Bronchial epithelial cell (primary cell): ENCODE results near the gene HIVEP3. TPM values are rescaled to one million over a fixed set of nuclear protein-coding genes. Genes with fewer than 3 reads are reported as not detected.
A peak's percentile ranks its signal among the peaks of the same experiment; 100 is the strongest.

Source experiments
- DNase-seq: peaks from one replicate; pipeline ENCODE4 v3.0.0-alpha.2; 2010; ENCODE audit warnings: low read depth
- FAIRE-seq: peaks from 2 replicates; lab custom pipeline; 2011; peaks lifted over from hg19 to GRCh38; lab: Jason Lieb, UNC
- H3K27me3 ChIP-seq: 2 replicates; pipeline ENCODE4 v1.5.1; 2011; ENCODE audit warnings: low read length; ENCODE audit not compliant: control insufficient read depth, insufficient read depth
- H3K36me3 ChIP-seq: 2 replicates; pipeline ENCODE4 v1.5.1; 2011; ENCODE audit warnings: low read length; ENCODE audit not compliant: control insufficient read depth, insufficient read depth
- H3K4me3 ChIP-seq: 2 replicates; pipeline ENCODE4 v1.5.1; 2011; ENCODE audit warnings: mild to moderate bottlenecking, low read depth, low read length, control low read depth
- total RNA-seq: library from RNA; depleted of rRNA; stranded (reverse); fragments of >200 nt; gene quantifications from 2 replicates; pipeline ENCODE4 v1.2.1, GENCODE V29; 2014
- TF ChIP-seq, protein P1 (sequence below): IDR thresholded peaks from 2 replicates; pipeline ENCODE4 v1.5.1; 2011; ENCODE audit warnings: mild to moderate bottlenecking, moderate library complexity, low read length, control low read depth, inconsistent platforms; ENCODE audit not compliant: insufficient read depth, severe bottlenecking

The HIVEP3 gene
- total RNA-seq, 1 donor from 2014 or later, result under 0.01 TPM

DNA sequence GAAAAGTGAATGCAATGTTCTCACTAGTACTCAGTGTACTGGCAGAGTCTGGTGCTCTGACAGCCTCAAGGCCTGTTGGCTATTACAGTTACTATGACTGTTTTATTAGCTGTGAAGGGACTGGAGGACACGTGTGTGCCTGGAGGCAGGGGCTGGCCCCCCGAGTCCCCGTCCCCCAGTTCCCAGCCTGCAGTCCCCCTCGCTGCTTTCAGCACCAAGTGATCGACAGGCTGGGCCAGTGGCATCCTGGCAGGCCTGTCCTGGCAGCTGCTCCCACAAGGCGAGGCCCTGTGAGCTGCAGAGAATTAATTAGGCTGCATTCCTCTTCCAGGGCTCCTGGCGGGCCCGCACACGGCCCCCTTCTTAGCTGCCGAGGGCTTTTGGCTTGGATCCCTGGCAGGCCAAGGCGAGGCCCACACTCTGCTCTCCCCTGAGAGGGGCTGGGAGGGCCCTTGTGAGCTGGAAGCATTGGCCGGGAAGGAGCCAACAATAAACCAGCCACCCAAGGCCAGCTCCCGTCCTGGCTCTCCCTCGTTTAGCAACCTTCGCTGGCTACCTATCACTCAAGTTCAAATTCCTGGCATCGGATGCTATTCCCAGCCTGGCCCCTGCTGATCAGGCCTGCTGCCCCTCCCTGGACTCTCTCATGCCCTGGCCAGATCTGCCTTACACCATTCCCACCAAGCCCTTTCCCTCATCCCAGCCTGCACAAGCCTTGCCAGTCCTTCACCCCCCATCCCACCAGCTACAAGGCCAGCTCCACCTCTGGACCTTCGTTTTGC lies 444.0 kb downstream of the HIVEP3 start:
- TF ChIP-seq, protein P1, sequence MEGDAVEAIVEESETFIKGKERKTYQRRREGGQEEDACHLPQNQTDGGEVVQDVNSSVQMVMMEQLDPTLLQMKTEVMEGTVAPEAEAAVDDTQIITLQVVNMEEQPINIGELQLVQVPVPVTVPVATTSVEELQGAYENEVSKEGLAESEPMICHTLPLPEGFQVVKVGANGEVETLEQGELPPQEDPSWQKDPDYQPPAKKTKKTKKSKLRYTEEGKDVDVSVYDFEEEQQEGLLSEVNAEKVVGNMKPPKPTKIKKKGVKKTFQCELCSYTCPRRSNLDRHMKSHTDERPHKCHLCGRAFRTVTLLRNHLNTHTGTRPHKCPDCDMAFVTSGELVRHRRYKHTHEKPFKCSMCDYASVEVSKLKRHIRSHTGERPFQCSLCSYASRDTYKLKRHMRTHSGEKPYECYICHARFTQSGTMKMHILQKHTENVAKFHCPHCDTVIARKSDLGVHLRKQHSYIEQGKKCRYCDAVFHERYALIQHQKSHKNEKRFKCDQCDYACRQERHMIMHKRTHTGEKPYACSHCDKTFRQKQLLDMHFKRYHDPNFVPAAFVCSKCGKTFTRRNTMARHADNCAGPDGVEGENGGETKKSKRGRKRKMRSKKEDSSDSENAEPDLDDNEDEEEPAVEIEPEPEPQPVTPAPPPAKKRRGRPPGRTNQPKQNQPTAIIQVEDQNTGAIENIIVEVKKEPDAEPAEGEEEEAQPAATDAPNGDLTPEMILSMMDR, result no peak
- DNase-seq (no peak), FAIRE-seq (no peak)
- Histone ChIP-seq H3K36me3 (no peaks in the 10 kb centered on the region), H3K27me3 (no peaks in the 10 kb centered on the region), H3K4me3 (no peak overlapping the region)

DNA sequence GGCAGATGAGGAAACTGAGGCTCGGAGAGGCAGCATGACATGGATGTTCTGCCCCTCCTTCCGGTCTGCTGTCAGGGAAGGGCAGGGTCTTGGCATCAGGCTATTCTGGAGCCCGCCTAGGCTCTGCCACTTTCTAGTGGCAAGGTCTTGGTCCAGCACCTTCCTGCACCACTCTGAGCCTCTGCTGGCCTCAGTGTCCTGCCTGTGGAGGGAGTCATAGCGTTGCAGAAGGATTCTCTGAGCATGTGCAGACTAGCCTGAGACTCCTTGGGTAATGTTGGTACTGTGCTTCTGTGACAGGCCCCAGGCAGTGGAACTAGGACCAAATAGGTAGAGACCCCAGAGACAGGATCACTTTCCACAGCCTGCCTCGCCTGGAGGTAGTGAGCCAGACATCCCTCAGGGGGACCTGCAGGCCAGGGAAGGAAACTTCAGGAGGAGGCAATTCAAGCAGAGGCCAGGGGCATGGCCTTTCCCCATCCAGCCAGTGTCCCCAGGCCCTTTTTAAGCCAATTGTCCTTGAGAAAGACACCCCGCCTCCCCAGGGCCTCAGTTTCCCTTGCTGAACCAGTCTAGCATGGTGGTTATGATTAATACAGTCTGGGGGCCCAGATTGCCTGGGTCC lies 444.9 kb downstream of the HIVEP3 start:
- H3K36me3 ChIP-seq, result no peaks in the 10 kb centered on the region
- FAIRE-seq (peak; percentile 79), DNase-seq (peak; percentile 67)
- H3K27me3 ChIP-seq, result no peaks in the 10 kb centered on the region
- H3K4me3 ChIP-seq, result no peak overlapping the region
- TF ChIP-seq, protein P1, result peak; percentile 45

GRCh38 chr1:41471658-41472057 lies 447.1 kb downstream of the HIVEP3 start:
- DNase-seq (no peak), FAIRE-seq (no peak)
- Histone ChIP-seq H3K27me3 (no peaks in the 10 kb centered on the region), H3K4me3 (no peak overlapping the region), H3K36me3 (no peaks in the 10 kb centered on the region)
- TF ChIP-seq, protein P1, result no peak

DNA sequence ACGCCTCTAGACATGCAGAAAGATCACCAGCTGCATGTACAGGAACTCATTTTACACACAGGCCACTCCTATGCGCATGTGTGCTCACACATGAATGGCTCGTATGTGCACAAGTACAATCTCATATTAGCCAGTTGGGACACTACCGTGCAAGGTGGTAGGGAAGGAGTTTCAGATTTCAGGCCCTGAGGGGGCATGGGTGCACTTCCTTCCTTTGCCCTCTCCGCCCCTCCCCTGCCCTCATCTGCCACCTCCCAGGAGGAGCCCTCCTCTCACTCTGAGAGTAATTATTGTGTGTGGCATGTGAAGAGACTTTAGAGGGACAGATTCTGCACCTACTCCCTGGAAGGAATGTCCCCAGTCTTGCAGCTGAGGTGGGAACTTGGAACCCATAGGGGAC lies 449.0 kb downstream of the HIVEP3 start:
- TF ChIP-seq, protein P1, result no peak
- Histone ChIP-seq H3K36me3 (no peaks in the 10 kb centered on the region), H3K27me3 (no peaks in the 10 kb centered on the region), H3K4me3 (no peak overlapping the region)
- DNase-seq, result no peak
- FAIRE-seq, result peak; percentile 62

- TF ChIP-seq, protein P1, result no peak
- no peak overlapping the region for H3K4me3 ChIP-seq
- H3K27me3 ChIP-seq, result no peaks in the 10 kb centered on the region
- no peaks in the 10 kb centered on the region for H3K36me3 ChIP-seq
- no peak for DNase-seq
- FAIRE-seq, result no peak
These were observed 450.5 kb downstream of the HIVEP3 start for GRCh38 chr1:41468122-41468762.
